ENCODE results near the gene LRGUK.
"Not testable (repeated sequence)": the region's sequence is repeated elsewhere in the genome, so short reads cannot be mapped to it uniquely, and the experiment has no call there.

Gene LRGUK

GRCh38 chr7:134246347-134246746 is 119.2 kb downstream of the LRGUK start:
- DNase-seq (ENCODE audit: low read depth): no peak

- DNase-seq (ENCODE audit: low read depth): no peak
These were observed 119.6 kb downstream of the LRGUK start for GRCh38 chr7:134246761-134247160.

GRCh38 chr7:134248196-134248595 is 121.1 kb downstream of the LRGUK start:
- DNase-seq (ENCODE audit: low read depth): no peak

- no peak for DNase-seq (ENCODE audit: low read depth)
These were observed 127.2 kb downstream of the LRGUK start for GRCh38 chr7:134254311-134254710.

GRCh38 chr7:134255814-134256213 is 128.7 kb downstream of the LRGUK start:
- no peak for DNase-seq (ENCODE audit: low read depth)

GRCh38 chr7:134262322-134262721 is 135.2 kb downstream of the LRGUK start:
- DNase-seq (ENCODE audit: low read depth): no peak

GRCh38 chr7:134276951-134277350 is 149.8 kb downstream of the LRGUK start:
- no peak for DNase-seq (ENCODE audit: low read depth)

- DNase-seq (ENCODE audit: low read depth): no peak
These were observed 151.5 kb downstream of the LRGUK start for GRCh38 chr7:134278502-134279153.

- no peak for DNase-seq (ENCODE audit: low read depth)
These were observed 152.2 kb downstream of the LRGUK start for GRCh38 chr7:134279336-134279735.

GRCh38 chr7:134279898-134280297 is 152.8 kb downstream of the LRGUK start:
- DNase-seq (ENCODE audit: low read depth): no peak

GRCh38 chr7:134280508-134280907 is 153.4 kb downstream of the LRGUK start:
- DNase-seq (ENCODE audit: low read depth): no peak

GRCh38 chr7:134284011-134284410 is 156.9 kb downstream of the LRGUK start:
- DNase-seq (ENCODE audit: low read depth): no peak

- DNase-seq (ENCODE audit: low read depth): no peak
These were observed 157.8 kb downstream of the LRGUK start for GRCh38 chr7:134284952-134285351.

- no peak for DNase-seq (ENCODE audit: low read depth)
These were observed 160.9 kb downstream of the LRGUK start for GRCh38 chr7:134287916-134288659.

GRCh38 chr7:134289423-134289822 is 162.3 kb downstream of the LRGUK start:
- DNase-seq (ENCODE audit: low read depth): no peak

- no peak for DNase-seq (ENCODE audit: low read depth)
These were observed 162.7 kb downstream of the LRGUK start for GRCh38 chr7:134289841-134290240.

GRCh38 chr7:134290286-134290685 is 163.1 kb downstream of the LRGUK start:
- no peak for DNase-seq (ENCODE audit: low read depth)

- no peak for DNase-seq (ENCODE audit: low read depth)
These were observed 166.0 kb downstream of the LRGUK start for GRCh38 chr7:134293002-134293740.

GRCh38 chr7:134295982-134296381 is 168.8 kb downstream of the LRGUK start:
- DNase-seq (ENCODE audit: low read depth): not testable (repeated sequence)

- no peak for DNase-seq (ENCODE audit: low read depth)
These were observed 170.3 kb downstream of the LRGUK start for GRCh38 chr7:134297489-134297888.

- DNase-seq (ENCODE audit: low read depth): no peak
These were observed 172.0 kb downstream of the LRGUK start for GRCh38 chr7:134298902-134299683.

- no peak for DNase-seq (ENCODE audit: low read depth)
These were observed 173.8 kb downstream of the LRGUK start for GRCh38 chr7:134300988-134301387.

Measured in activated T-cell treated with anti-CD3 and anti-CD28 coated beads for 24 hours (primary cell).